Activated naive CD8-positive, alpha-beta T cell (primary cell): ENCODE measurements around the gene MSRB1.
"Not testable (repeated sequence)": the region's sequence is repeated elsewhere in the genome, so short reads cannot be mapped to it uniquely, and the experiment has no call there.

ENCODE experiments used
- H3K27ac Mint-ChIP-seq: one replicate; pipeline ENCODE4 v1.8.0; 2021; ENCODE audit warnings: mixed read lengths
- H3K27me3 Mint-ChIP-seq: one replicate; pipeline ENCODE4 v1.8.0; 2021; ENCODE audit warnings: mixed read lengths
- H3K36me3 Mint-ChIP-seq: one replicate; pipeline ENCODE4 v1.8.0; 2021; ENCODE audit warnings: mixed read lengths
- H3K4me1 Mint-ChIP-seq: one replicate; pipeline ENCODE4 v1.8.0; 2021; ENCODE audit warnings: low read depth, mixed read lengths
- H3K4me3 Mint-ChIP-seq: one replicate; pipeline ENCODE4 v1.8.0; 2021; ENCODE audit warnings: mild to moderate bottlenecking, mixed read lengths
- H3K9me3 Mint-ChIP-seq: one replicate; pipeline ENCODE4 v1.8.0; 2021; ENCODE audit warnings: low read depth, mixed read lengths

The MSRB1 gene

GRCh38 chr16:1909561-1910231, 33.3 kb downstream of the MSRB1 start:
- Mint-ChIP-seq H3K27ac (no peak overlapping the region), H3K27me3 (peaks cover 2% of the 10 kb centered on the region), H3K4me3 (no peak overlapping the region), H3K4me1 (no peaks in the 10 kb centered on the region), H3K9me3 (no peaks in the 10 kb centered on the region), H3K36me3 (no peaks in the 10 kb centered on the region)

GRCh38 chr16:1908983-1909382, 34.0 kb downstream of the MSRB1 start:
- no peaks in the 10 kb centered on the region for H3K36me3 Mint-ChIP-seq
- H3K4me1 Mint-ChIP-seq, result no peaks in the 10 kb centered on the region
- no peaks in the 10 kb centered on the region for H3K9me3 Mint-ChIP-seq
- no peak overlapping the region for H3K27ac Mint-ChIP-seq
- H3K4me3 Mint-ChIP-seq, result no peak overlapping the region
- H3K27me3 Mint-ChIP-seq, result peaks cover 2% of the 10 kb centered on the region

DNA sequence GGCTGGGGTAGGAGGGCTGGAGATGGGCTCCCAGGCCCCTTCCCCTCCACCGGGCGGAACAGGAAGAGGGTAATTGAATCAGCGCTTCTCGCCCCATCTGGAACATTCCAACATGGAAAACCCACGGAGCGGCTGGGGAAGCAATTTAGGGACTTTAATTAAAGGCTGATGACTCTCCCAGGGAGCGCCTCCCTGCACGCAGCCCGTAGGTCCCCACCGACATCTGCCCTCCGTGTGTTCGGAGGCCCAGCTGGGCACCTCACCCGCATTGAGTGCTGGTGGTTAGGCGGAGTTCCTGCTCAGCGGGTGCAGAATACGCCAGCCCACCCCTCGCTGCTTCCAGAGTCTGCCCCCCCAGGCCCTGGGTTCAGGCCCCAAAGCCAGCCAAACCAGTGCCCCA, 34.8 kb downstream of the MSRB1 start:
- H3K4me3 Mint-ChIP-seq, result no peak overlapping the region
- no peaks in the 10 kb centered on the region for H3K36me3 Mint-ChIP-seq
- H3K27ac Mint-ChIP-seq, result no peak overlapping the region
- peaks cover 2% of the 10 kb centered on the region for H3K27me3 Mint-ChIP-seq
- H3K4me1 Mint-ChIP-seq, result no peaks in the 10 kb centered on the region
- H3K9me3 Mint-ChIP-seq, result no peaks in the 10 kb centered on the region

- H3K9me3 Mint-ChIP-seq, result no peaks in the 10 kb centered on the region
- H3K4me1 Mint-ChIP-seq, result no peaks in the 10 kb centered on the region
- H3K4me3 Mint-ChIP-seq, result no peak overlapping the region
- H3K27me3 Mint-ChIP-seq, result peaks cover 2% of the 10 kb centered on the region
- no peak overlapping the region for H3K27ac Mint-ChIP-seq
- H3K36me3 Mint-ChIP-seq, result no peaks in the 10 kb centered on the region
Measured at GRCh38 chr16:1907226-1907860, 35.7 kb downstream of the MSRB1 start.

DNA sequence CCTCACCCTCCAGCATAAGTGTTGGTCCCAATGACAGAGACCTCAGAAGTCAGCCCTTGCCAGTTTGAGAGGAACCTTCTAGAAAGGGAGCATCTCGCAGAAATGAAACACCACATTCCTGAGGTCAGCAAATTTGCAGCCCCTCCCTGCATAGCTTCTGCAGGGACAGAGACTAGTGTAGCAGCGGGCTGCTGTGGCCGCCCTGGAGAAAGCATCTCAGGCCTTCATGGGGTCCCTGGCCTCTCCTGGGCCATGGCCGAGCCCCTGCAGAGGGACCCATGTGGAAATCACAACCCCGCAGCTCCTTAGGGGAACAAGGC, 36.2 kb downstream of the MSRB1 start:
- no peak overlapping the region for H3K27ac Mint-ChIP-seq
- H3K4me3 Mint-ChIP-seq, result no peak overlapping the region
- peaks cover 2% of the 10 kb centered on the region for H3K27me3 Mint-ChIP-seq
- no peaks in the 10 kb centered on the region for H3K9me3 Mint-ChIP-seq
- no peaks in the 10 kb centered on the region for H3K36me3 Mint-ChIP-seq
- H3K4me1 Mint-ChIP-seq, result no peaks in the 10 kb centered on the region

DNA sequence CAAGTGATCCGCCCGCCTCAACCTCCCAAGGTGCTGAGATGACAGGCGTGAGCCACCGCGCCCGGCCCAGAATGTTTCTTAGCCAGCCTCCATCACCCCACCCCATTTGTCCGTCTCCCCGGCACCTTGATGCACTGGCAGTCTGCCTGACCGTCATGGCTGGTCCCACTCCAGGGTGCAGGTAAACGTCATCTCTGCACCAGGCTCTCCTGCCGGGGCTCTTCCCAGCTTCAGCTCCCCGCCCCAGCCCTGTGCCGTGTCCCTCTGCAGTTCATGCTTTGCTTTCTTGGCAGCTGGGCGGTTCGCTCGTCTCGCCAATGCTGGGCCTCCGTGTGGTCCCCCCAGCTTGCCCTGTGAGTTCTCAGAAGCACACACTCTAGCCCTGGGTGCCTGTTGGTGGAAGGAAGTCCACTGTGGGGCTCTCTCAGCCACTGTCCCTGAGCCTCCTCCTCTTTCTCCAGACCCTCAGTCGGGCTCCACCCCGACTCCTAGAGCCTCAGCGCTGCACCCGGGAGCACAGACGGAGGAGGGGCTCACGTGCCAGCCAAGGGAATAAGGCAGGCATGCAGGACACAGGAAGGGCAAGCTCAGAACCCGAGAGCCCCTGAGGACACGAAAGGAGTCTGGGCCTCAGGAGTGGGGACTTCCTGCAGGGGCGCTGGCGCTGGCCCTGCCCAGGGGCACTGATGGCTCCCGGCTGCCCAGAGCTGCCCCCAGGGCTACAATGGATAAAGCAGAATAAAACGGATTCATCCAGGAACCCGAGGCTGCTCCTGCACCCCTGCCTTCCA, 36.7 kb downstream of the MSRB1 start:
- Mint-ChIP-seq H3K4me3 (no peak overlapping the region), H3K27ac (no peak overlapping the region)

DNA sequence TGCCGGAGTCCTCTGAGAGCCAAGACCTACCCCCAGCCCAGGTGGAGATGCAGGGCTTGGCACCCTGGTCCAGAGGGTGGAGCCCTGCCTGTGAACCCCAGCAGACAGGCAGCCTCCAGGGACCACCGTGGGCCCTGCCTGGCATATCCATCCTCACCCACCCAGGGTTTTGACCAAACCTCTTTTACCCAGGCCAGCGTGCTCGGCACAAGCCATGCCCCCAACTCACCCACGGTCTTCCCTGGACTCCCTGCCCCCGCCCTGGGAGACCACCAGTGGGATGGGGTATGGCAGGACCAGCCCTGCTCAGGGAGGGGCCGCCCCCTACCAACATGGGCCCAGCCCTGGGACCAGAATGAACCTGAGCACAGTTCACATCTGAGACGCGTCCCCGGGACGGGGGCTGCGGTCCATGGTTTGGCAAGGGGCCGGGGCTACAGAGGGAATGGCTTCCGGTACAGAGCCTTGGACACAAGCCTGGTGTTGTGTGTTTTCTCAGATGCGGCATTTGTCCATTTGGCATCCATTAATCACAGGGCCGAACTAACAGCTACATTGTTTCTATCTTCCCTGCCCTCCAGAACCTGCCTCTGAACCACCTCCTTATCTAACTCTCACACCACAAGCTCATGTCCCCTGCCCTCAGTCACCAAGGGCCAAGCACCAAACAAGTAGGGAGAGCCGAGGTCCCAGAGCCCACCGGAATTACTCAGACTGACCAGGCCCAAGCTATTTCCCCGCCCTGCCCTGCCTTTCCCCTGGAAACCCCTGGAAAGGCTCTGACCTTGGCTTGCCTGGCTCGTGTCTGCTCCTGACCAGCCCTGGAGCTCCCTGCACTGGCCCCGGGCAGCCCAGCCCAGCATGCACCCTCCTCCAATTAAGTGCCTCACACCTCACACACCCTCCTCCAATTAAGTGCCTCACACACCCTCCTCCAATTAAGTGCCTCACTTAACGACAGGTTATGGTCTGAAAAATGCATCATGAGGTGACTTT, 38.9 kb downstream of the MSRB1 start:
- Mint-ChIP-seq H3K27me3 (peaks cover 2% of the 10 kb centered on the region), H3K4me1 (no peaks in the 10 kb centered on the region), H3K36me3 (no peaks in the 10 kb centered on the region), H3K4me3 (no peak overlapping the region), H3K9me3 (no peaks in the 10 kb centered on the region), H3K27ac (no peak overlapping the region)

More for the DNA sequence above, 36.7 kb downstream of the MSRB1 start:
- Mint-ChIP-seq H3K36me3 (no peaks in the 10 kb centered on the region), H3K9me3 (no peaks in the 10 kb centered on the region), H3K4me1 (no peaks in the 10 kb centered on the region), H3K27me3 (peaks cover 2% of the 10 kb centered on the region)

DNA sequence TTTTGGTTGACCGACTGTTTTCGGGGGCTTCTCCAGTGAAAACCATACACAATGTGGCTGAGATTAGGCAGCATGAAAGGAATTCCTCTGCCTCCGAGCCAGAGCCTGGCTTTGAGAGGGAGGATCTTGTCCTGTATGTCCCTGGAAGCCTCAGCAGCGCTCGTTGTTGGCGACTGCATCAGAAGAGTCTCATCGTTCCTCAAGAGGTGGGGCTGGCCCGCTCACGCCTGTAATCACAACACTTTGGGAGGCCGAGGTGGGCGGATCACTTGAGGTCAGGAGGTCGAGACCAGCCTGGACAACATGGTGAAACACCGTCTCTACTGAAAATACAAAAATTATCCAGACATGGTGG, 39.8 kb downstream of the MSRB1 start:
- no peaks in the 10 kb centered on the region for H3K9me3 Mint-ChIP-seq
- H3K4me1 Mint-ChIP-seq, result no peaks in the 10 kb centered on the region
- no peak overlapping the region for H3K27ac Mint-ChIP-seq

DNA sequence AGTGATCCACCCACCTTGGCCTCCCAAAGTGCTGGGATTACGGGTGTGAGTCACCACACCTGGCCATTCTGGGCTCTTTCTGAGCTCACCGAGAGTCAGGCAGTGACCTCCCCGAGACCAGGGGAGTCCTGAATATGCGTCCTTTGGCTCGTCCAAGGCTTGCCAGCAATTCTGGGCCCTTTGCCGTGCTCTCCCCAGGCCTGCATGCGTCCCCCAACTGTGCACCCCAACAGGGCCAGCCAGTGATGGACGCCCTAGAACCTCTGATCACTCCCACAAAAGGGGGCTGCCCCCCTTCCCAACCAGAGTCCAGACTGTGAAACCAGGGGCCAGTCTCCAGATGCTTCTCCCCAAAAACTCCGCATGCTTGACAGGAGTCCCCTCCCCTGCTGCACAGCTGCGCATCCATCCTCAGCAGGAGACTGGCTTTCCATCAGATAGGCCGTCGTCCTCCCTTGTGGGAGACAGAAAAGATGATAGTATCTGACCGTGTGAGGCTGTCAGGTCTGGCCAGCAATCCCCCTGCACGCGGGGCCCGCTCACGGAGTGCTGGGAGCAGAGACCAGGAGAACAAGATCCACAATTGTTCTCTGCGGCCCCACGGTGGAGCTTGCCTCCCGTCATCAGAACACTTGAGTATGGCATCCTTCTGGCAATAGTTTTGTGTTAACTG, 40.3 kb downstream of the MSRB1 start:
- no peak overlapping the region for H3K4me3 Mint-ChIP-seq
- H3K27me3 Mint-ChIP-seq, result no peaks in the 10 kb centered on the region
- no peaks in the 10 kb centered on the region for H3K9me3 Mint-ChIP-seq
- H3K36me3 Mint-ChIP-seq, result no peaks in the 10 kb centered on the region
- H3K4me1 Mint-ChIP-seq, result no peaks in the 10 kb centered on the region
- H3K27ac Mint-ChIP-seq, result no peak overlapping the region

More for the DNA sequence above, 39.8 kb downstream of the MSRB1 start:
- H3K27me3 Mint-ChIP-seq, result no peaks in the 10 kb centered on the region
- H3K36me3 Mint-ChIP-seq, result no peaks in the 10 kb centered on the region
- H3K4me3 Mint-ChIP-seq, result no peak overlapping the region

DNA sequence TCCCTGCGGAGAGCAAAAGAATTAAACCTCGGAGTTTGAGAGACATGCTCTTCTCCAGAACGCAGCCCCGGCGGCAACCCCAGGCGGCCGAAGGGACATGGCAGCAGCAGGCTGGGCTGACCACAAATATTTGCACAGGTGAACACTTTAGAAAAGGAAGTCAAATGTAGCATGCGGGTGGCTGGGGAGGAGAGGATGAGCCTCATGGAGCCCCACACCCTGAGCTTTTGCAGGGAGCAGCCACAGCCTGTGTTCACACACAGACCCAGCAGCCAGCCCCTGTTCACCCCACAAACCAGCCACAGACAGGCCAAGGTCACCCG, 42.6 kb downstream of the MSRB1 start:
- no peaks in the 10 kb centered on the region for H3K36me3 Mint-ChIP-seq
- H3K4me3 Mint-ChIP-seq, result no peak overlapping the region

GRCh38 chr16:1899641-1900451, 43.2 kb downstream of the MSRB1 start:
- Mint-ChIP-seq H3K36me3 (no peaks in the 10 kb centered on the region), H3K4me1 (no peaks in the 10 kb centered on the region), H3K4me3 (no peak overlapping the region), H3K27me3 (no peaks in the 10 kb centered on the region), H3K9me3 (no peaks in the 10 kb centered on the region), H3K27ac (no peak overlapping the region)

More for the DNA sequence above, 42.6 kb downstream of the MSRB1 start:
- Mint-ChIP-seq H3K27ac (no peak overlapping the region), H3K9me3 (no peaks in the 10 kb centered on the region), H3K4me1 (no peaks in the 10 kb centered on the region), H3K27me3 (no peaks in the 10 kb centered on the region)

DNA sequence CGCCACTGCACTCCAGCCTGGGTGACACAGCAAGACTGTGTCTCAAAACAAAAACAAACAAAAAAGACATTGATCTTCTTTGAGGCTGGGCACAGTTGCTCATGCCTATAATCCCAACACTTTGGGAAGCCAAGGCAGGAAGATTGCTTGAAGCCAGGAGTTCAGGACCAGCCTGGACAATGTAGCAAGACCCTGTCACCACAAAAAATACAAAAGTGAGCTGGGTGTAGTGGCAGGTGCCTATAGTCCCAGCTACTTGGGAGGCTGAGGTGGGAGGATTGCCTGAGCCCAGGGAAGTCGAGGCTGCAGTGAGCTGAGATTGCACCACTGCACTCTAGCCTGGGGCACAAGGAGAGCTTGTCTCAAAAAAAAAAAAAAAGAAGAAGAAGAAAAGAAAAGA, 45.3 kb downstream of the MSRB1 start:
- not testable (repeated sequence) for H3K36me3 Mint-ChIP-seq, H3K27me3 Mint-ChIP-seq, H3K27ac Mint-ChIP-seq, H3K4me1 Mint-ChIP-seq, H3K9me3 Mint-ChIP-seq, H3K4me3 Mint-ChIP-seq

DNA sequence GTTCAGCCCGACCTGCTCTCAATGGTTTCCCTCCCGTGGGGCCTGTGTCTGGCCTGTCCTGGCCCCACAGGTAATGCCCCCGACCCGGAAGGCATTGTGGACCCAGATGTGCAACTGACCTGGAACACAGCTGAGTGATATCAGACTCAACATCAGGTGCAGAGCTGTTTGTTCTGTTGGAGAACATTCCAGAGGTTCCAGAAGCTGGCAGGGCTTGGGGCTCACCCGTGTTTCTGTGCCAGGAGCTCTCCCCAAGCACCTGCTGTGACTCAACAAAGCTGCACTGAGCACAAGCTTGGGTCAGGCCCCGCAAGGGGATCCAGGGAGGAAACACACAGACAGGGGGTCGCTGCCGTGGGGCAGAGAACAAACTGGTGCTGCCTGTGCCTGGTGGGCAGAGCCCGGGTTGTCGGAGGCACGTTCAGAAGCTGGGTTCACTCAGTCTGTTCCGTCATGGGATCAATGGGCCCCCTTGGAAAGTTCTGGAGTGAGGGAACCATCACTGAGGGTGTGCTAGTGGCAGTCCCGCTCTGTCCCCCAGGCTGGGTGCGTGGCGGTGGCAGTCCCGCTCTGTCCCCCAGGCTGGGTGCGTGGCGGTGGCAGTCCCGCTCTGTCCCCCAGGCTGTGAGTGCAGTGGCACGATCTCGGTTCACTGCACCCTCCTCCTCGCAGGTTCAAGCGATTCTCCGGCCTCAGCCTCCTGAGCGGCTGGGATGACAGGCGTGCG, 46.9 kb downstream of the MSRB1 start:
- Mint-ChIP-seq H3K27me3 (peaks cover 3% of the 10 kb centered on the region), H3K27ac (no peak overlapping the region), H3K36me3 (no peaks in the 10 kb centered on the region), H3K9me3 (no peaks in the 10 kb centered on the region), H3K4me3 (no peak overlapping the region), H3K4me1 (no peaks in the 10 kb centered on the region)
